H9 (cell line): ENCODE measurements around the gene NDUFA3. TPM values are rescaled to one million over a fixed set of nuclear protein-coding genes. Genes with fewer than 3 reads are reported as not detected.

ENCODE experiments used
- DNase-seq: peaks from one replicate; pipeline ENCODE4 v3.0.0-alpha.2; 2017
- H2AFZ ChIP-seq: one replicate; pipeline ENCODE4 v1.6.1; 2013; ENCODE audit warnings: mild to moderate bottlenecking, low read length, control low read depth, moderate library complexity
- H2AK5ac ChIP-seq: 2 replicates; pipeline ENCODE4 v1.6.1; 2013; ENCODE audit warnings: low read length, control low read depth, mixed read lengths; ENCODE audit not compliant: insufficient read length
- H2BK120ac ChIP-seq: one replicate; pipeline ENCODE4 v1.6.1; 2013; ENCODE audit warnings: low read depth, mild to moderate bottlenecking, low read length, control low read depth, inconsistent platforms; ENCODE audit not compliant: poor library complexity, severe bottlenecking
- H2BK12ac ChIP-seq: 2 replicates; pipeline ENCODE4 v1.6.1; 2013; ENCODE audit warnings: low read length, control low read depth, mixed read lengths, low read depth; ENCODE audit not compliant: insufficient read length
- H2BK15ac ChIP-seq: 2 replicates; pipeline ENCODE4 v1.6.1; 2013; ENCODE audit warnings: low read depth, low read length, control low read depth
- H2BK20ac ChIP-seq: one replicate; pipeline ENCODE4 v1.6.1; 2013; ENCODE audit warnings: low read depth, mild to moderate bottlenecking, low read length, control low read depth, inconsistent platforms; ENCODE audit not compliant: poor library complexity, severe bottlenecking
- H2BK5ac ChIP-seq: 2 replicates; pipeline ENCODE4 v1.6.1; 2013; ENCODE audit warnings: low read length, control low read depth, mixed read lengths; ENCODE audit not compliant: insufficient read length
- H3K14ac ChIP-seq: 2 replicates; pipeline ENCODE4 v1.6.1; 2013; ENCODE audit warnings: low read length, control low read depth; ENCODE audit not compliant: insufficient read depth
- H3K18ac ChIP-seq: 2 replicates; pipeline ENCODE4 v1.6.1; 2013; ENCODE audit warnings: low read depth, mild to moderate bottlenecking, mixed read lengths, low read length, control low read depth; ENCODE audit not compliant: insufficient read length
- H3K23ac ChIP-seq: 2 replicates; pipeline ENCODE4 v1.6.1; 2013; ENCODE audit warnings: low read length, control low read depth, mixed read lengths, low read depth; ENCODE audit not compliant: insufficient read length
- H3K23me2 ChIP-seq: 2 replicates; pipeline ENCODE4 v1.6.1; 2013; ENCODE audit warnings: low read depth, mild to moderate bottlenecking, mixed read lengths, low read length, control low read depth; ENCODE audit not compliant: insufficient read length, poor library complexity, severe bottlenecking
- H3K27ac ChIP-seq: 2 replicates; pipeline ENCODE4 v1.5.1; 2013; ENCODE audit warnings: low read length, control low read depth, mixed read lengths, low read depth; ENCODE audit not compliant: insufficient read length
- H3K27me3 ChIP-seq: 2 replicates; pipeline ENCODE4 v1.6.1; 2013; ENCODE audit warnings: low read length, control low read depth, inconsistent platforms; ENCODE audit not compliant: insufficient read depth
- H3K4ac ChIP-seq: 2 replicates; pipeline ENCODE4 v1.6.1; 2013; ENCODE audit warnings: low read depth, mild to moderate bottlenecking, control low read depth, inconsistent platforms, low read length, moderate library complexity
- H3K4me1 ChIP-seq: 2 replicates; pipeline ENCODE4 v1.6.1; 2013; ENCODE audit warnings: low read length, control low read depth, inconsistent platforms; ENCODE audit not compliant: insufficient read depth
- H3K4me2 ChIP-seq: 2 replicates; pipeline ENCODE4 v1.6.1; 2013; ENCODE audit warnings: low read length, control low read depth, mixed read lengths; ENCODE audit not compliant: insufficient read length, insufficient read depth
- H3K56ac ChIP-seq: 2 replicates; pipeline ENCODE4 v1.6.1; 2013; ENCODE audit warnings: low read depth, mild to moderate bottlenecking, mixed read lengths, low read length, control low read depth; ENCODE audit not compliant: insufficient read length
- H3K79me1 ChIP-seq: 2 replicates; pipeline ENCODE4 v1.6.1; 2013; ENCODE audit warnings: low read depth, mild to moderate bottlenecking, moderate library complexity, low read length, control low read depth, inconsistent platforms; ENCODE audit not compliant: insufficient read depth, poor library complexity, severe bottlenecking
- H3K79me2 ChIP-seq: 2 replicates; pipeline ENCODE4 v1.6.1; 2013; ENCODE audit warnings: low read length, control low read depth, inconsistent platforms; ENCODE audit not compliant: insufficient read depth
- H3K9ac ChIP-seq: 2 replicates; pipeline ENCODE4 v1.6.1; 2013; ENCODE audit warnings: low read length, control low read depth, mixed read lengths; ENCODE audit not compliant: insufficient read length; ENCODE audit errors: extremely low read depth
- H3K9me3 ChIP-seq: one replicate; pipeline ENCODE4 v1.6.1; 2013; ENCODE audit warnings: low read depth, low read length, inconsistent platforms; ENCODE audit not compliant: control insufficient read depth
- H3T11ph ChIP-seq: one replicate; pipeline ENCODE4 v1.6.1; 2013; ENCODE audit warnings: mild to moderate bottlenecking, low read length, control low read depth, inconsistent platforms
- H4K20me1 ChIP-seq: one replicate; pipeline ENCODE4 v1.6.1; 2013; ENCODE audit not compliant: control insufficient read depth, insufficient read length, insufficient read depth
- H4K5ac ChIP-seq: 2 replicates; pipeline ENCODE4 v1.6.1; 2013; ENCODE audit warnings: low read depth, mild to moderate bottlenecking, mixed read lengths, low read length, control low read depth; ENCODE audit not compliant: insufficient read length
- H4K8ac ChIP-seq: replicated peaks from 2 replicates; pipeline ENCODE4 v1.6.1; 2013; ENCODE audit warnings: low read length, control low read depth, mixed read lengths, low read depth; ENCODE audit not compliant: insufficient read length
- H4K91ac ChIP-seq: 2 replicates; pipeline ENCODE4 v1.6.1; 2013; ENCODE audit warnings: low read depth, mild to moderate bottlenecking, moderate library complexity, mixed read lengths, low read length, control low read depth; ENCODE audit not compliant: insufficient read length
- H3K27ac Mint-ChIP-seq, 3 experiments: 2 replicates in 2 of 3; 3 replicates in 1 of 3; pipeline ENCODE4 v1.8.0; 2020 to 2021; ENCODE audit warnings: mixed read lengths in 3 of 3, mild to moderate bottlenecking in 1 of 3, moderate library complexity in 1 of 3
- H3K27me3 Mint-ChIP-seq: 2 replicates; pipeline ENCODE4 v1.8.0; 2021; ENCODE audit warnings: low read depth, mild to moderate bottlenecking, moderate library complexity, mixed read lengths
- H3K36me3 Mint-ChIP-seq, 3 experiments: 2 replicates in 2 of 3; 3 replicates in 1 of 3; pipeline ENCODE4 v1.8.0; 2020 to 2021; ENCODE audit warnings: low read depth in 3 of 3, mixed read lengths in 3 of 3; ENCODE audit not compliant: insufficient read depth in 1 of 3
- H3K4me1 Mint-ChIP-seq, 2 experiments: 2 replicates each; pipeline ENCODE4 v1.8.0; 2020; ENCODE audit warnings: mixed read lengths in 2 of 2
- H3K4me3 Mint-ChIP-seq, 2 experiments: 2 replicates in 1 of 2; 3 replicates in 1 of 2; pipeline ENCODE4 v1.8.0; 2020 to 2021; ENCODE audit warnings: mild to moderate bottlenecking in 2 of 2, mixed read lengths in 2 of 2, moderate library complexity in 1 of 2
- H3K9me3 Mint-ChIP-seq, 2 experiments: 2 replicates in 1 of 2; 3 replicates in 1 of 2; pipeline ENCODE4 v1.8.0; 2020; ENCODE audit warnings: mild to moderate bottlenecking in 2 of 2, mixed read lengths in 2 of 2, moderate library complexity in 1 of 2
- CTCF ChIP-seq: fragments of 200-600 bp; sonication (generic); conservative IDR thresholded peaks from 3 replicates; pipeline ENCODE4 v1.8.0; 2021; ENCODE audit warnings: antibody characterized with exemption, mild to moderate bottlenecking
- WGBS: extraction: QIAGEN DNeasy Blood & Tissue Kit; methylation state at CpG from one replicate; pipeline ENCODE4 v1.1.7; 2013; ENCODE audit warnings: missing lambda C conversion rate, low lambda C conversion rate, mixed read lengths; ENCODE audit not compliant: insufficient read length; ENCODE audit errors: extremely low coverage; 5-methylcytosine and 5-hydroxymethylcytosine counted together
- total RNA-seq: library from RNA; stranded (reverse); gene quantifications from 2 replicates; pipeline ENCODE4 v1.2.1, GENCODE V29; 2021

The NDUFA3 gene
- total RNA-seq, 1 experiment from 2014 or later = 174 TPM

GRCh38 chr19:54147676-54148075 lies 45.0 kb downstream of the NDUFA3 start:
- no peak overlapping the region for H2BK15ac ChIP-seq
- Mint-ChIP-seq H3K4me3 (no peak overlapping the region), H3K9me3 (no peaks in the 10 kb centered on the region; a peak in 1 of 5 replicates), H3K27me3 (peaks cover 1% of the 10 kb centered on the region; the same call in 1 of the 2 replicates), H3K27ac (peak overlapping the region in 1 of 3 experiments; percentile 51; a peak in 2 of 7 replicates), H3K36me3 (peaks cover 70 to 93% (median 91%) of the 10 kb centered on the region in 3 experiments), H3K4me1 (no peaks in the 10 kb centered on the region)
- WGBS = no CpG with 5 or more reads among the region's 3 CpGs
- no peaks in the 10 kb centered on the region for H3K4me1 ChIP-seq
- no peak overlapping the region for H3K4me2 ChIP-seq
- H3K18ac ChIP-seq = no peak overlapping the region
- H2BK5ac ChIP-seq = no peak overlapping the region
- H3K14ac ChIP-seq = no peak overlapping the region
- H3K4ac ChIP-seq = no peak overlapping the region
- H3K27ac ChIP-seq = no peak overlapping the region
- H4K91ac ChIP-seq = no peak overlapping the region
- H3K9me3 ChIP-seq = no peaks in the 10 kb centered on the region
- H3K9ac ChIP-seq = no peak overlapping the region
- H3K23ac ChIP-seq = no peak overlapping the region
- no peaks in the 10 kb centered on the region for H4K20me1 ChIP-seq
- H4K8ac ChIP-seq = no peak overlapping the region
- H3K79me1 ChIP-seq = no peaks in the 10 kb centered on the region
- no peak for TF ChIP-seq CTCF
- no peak overlapping the region for H4K5ac ChIP-seq
- no peak overlapping the region for H2BK120ac ChIP-seq
- H3K56ac ChIP-seq = no peak overlapping the region
- H2AK5ac ChIP-seq = no peak overlapping the region
- no peak for DNase-seq
- H2BK12ac ChIP-seq = no peak overlapping the region
- H3K27me3 ChIP-seq = no peaks in the 10 kb centered on the region
- no peak overlapping the region for H2BK20ac ChIP-seq
- H2AFZ ChIP-seq = no peak overlapping the region
- no peaks in the 10 kb centered on the region for H3K23me2 ChIP-seq
- no peak overlapping the region for H3T11ph ChIP-seq
- H3K79me2 ChIP-seq = no peaks in the 10 kb centered on the region; the same call in 1 of the 2 replicates
